Peyer's patch (tissue), 4 donors: ENCODE measurements around the gene MAP2K5.

Experiments
- POLR2A ChIP-seq, 2 donors: fragments of 450-650 bp; IDR thresholded peaks; one replicate each; pipeline ENCODE4 v1.5.1; 2017; ENCODE audit warnings: antibody characterized with exemption in 2 of 2, mild to moderate bottlenecking in 2 of 2, moderate library complexity in 2 of 2
- TF ChIP-seq, protein P1 (sequence below), 6 experiments: fragments of 450-650 bp in 4 of 6; fragments of 200-600 bp in 2 of 6; sonication (generic) in 1 of 6; IDR thresholded peaks; one replicate each; pipeline ENCODE4 v1.5.1; 2017 to 2019; ENCODE audit warnings: antibody characterized with exemption in 6 of 6, mild to moderate bottlenecking in 3 of 6, moderate library complexity in 1 of 6

DNA sequence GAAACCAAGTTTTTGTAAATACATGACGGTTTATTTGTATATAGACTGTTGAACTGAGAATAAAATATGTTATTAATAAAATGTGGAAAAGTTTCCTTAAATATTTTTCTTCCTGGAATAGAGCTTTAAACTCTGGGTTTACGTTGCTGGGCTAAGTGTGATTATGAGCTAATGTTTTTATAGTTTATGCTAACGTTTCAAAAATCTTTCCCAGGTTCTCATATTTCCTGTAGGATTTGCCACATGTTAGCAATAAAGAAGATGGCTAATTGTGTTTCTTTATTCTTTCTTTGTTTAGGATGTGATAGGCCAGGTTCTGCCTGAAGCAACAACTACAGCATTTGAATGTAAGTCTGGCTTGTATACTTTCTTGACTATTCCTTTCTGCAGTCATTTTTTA, 7.2 kb downstream of the MAP2K5 start:
- TF ChIP-seq, protein P1, sequence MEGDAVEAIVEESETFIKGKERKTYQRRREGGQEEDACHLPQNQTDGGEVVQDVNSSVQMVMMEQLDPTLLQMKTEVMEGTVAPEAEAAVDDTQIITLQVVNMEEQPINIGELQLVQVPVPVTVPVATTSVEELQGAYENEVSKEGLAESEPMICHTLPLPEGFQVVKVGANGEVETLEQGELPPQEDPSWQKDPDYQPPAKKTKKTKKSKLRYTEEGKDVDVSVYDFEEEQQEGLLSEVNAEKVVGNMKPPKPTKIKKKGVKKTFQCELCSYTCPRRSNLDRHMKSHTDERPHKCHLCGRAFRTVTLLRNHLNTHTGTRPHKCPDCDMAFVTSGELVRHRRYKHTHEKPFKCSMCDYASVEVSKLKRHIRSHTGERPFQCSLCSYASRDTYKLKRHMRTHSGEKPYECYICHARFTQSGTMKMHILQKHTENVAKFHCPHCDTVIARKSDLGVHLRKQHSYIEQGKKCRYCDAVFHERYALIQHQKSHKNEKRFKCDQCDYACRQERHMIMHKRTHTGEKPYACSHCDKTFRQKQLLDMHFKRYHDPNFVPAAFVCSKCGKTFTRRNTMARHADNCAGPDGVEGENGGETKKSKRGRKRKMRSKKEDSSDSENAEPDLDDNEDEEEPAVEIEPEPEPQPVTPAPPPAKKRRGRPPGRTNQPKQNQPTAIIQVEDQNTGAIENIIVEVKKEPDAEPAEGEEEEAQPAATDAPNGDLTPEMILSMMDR (IDR thresholded peaks at IDR 0.05): no peak
- TF ChIP-seq POLR2A (IDR thresholded peaks at IDR 0.05): no peak
